GM13976 (cell line): Measurements from ENCODE around the gene CD96.

Experiments used
- DNase-seq: peaks from one replicate; pipeline ENCODE4 v3.0.0; 2012; ENCODE audit warnings: low spot score
- in situ Hi-C: fragments of 300-500 bp; cut with MboI; formaldehyde crosslinking; loops from one replicate; pipeline ENCODE4 v1.12.0; 2022; ENCODE audit warnings: low sequenced_read_pairs, mixed read lengths, inconsistent platforms; ENCODE audit not compliant: unreplicated experiment
- TF ChIP-seq, protein P1 (sequence below): IDR thresholded peaks from 2 replicates; pipeline ENCODE4 v1.5.1; 2012; ENCODE audit warnings: borderline replicate concordance, mild to moderate bottlenecking; ENCODE audit not compliant: insufficient read depth; ENCODE audit errors: extremely low read depth, missing control alignments, control extremely low read depth

CD96 gene

GRCh38 chr3:111695636-111696117, 153.7 kb downstream of the CD96 start:
- in situ Hi-C loops = no loop called here
- DNase-seq = no peak
- TF ChIP-seq, protein P1, sequence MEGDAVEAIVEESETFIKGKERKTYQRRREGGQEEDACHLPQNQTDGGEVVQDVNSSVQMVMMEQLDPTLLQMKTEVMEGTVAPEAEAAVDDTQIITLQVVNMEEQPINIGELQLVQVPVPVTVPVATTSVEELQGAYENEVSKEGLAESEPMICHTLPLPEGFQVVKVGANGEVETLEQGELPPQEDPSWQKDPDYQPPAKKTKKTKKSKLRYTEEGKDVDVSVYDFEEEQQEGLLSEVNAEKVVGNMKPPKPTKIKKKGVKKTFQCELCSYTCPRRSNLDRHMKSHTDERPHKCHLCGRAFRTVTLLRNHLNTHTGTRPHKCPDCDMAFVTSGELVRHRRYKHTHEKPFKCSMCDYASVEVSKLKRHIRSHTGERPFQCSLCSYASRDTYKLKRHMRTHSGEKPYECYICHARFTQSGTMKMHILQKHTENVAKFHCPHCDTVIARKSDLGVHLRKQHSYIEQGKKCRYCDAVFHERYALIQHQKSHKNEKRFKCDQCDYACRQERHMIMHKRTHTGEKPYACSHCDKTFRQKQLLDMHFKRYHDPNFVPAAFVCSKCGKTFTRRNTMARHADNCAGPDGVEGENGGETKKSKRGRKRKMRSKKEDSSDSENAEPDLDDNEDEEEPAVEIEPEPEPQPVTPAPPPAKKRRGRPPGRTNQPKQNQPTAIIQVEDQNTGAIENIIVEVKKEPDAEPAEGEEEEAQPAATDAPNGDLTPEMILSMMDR = no peak

DNA sequence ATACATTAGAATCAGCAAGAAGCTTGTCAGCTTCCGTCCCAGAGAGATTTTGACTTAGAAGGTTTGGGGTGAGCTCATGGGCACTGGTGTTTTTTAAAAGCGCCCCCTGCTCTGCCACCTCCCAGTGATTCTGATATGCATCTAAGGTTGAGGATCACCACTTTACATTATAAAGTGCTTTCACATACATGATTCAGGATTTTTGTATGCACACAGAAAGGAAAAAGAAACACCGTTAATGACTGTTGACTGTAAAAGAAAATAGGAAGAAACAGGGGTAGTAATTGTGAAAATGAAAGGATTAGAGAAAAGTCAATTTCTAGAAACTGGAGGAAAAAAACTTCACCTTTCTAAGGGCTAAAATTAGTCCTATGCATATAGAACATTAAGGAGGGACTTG, 158.1 kb downstream of the CD96 start:
- no peak for DNase-seq
- in situ Hi-C loops = no loop called here
- TF ChIP-seq, protein P1 = no peak

DNA sequence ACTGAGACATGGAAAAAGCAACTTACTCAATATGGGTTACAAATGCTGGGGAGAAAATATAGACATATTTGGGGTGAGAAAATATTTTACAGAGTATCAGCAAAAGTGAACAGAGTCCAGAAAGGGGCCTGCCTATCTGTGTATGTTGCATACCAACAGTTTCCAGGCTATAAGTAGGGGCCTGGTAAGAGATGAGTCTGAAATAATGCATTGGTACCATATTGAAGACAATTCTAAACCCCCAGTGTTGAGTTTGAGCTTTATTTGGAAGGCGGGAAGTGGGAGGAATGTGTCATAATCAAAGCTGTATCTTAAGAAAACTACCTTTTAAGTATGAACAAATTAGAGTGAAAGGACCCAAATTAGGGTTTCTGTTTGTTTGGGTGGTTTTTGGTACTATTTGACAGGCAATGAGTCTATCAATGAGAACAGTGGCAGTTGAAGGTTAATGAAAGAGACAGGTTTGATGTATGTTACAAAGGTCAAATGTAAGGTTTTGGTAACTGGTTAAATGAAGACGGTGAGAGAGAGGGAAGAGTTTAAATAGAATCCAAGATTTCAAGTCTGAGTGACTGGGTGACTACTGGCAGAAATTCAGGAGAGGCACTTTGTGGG, 159.4 kb downstream of the CD96 start:
- TF ChIP-seq, protein P1 = no peak
- in situ Hi-C loops = no loop called here
- DNase-seq = no peak
